Hypothalamus (tissue), 51 donors: Measurements from ENCODE around the gene USP8.
"Not testable (repeated sequence)": the region's sequence is repeated elsewhere in the genome, so short reads cannot be mapped to it uniquely, and the experiment has no call there.

Experiments used
- DNase-seq, 51 donors: peaks; one replicate each; lab custom pipeline; 2025; lab: John Stamatoyannopoulos, UW

The USP8 gene

DNA sequence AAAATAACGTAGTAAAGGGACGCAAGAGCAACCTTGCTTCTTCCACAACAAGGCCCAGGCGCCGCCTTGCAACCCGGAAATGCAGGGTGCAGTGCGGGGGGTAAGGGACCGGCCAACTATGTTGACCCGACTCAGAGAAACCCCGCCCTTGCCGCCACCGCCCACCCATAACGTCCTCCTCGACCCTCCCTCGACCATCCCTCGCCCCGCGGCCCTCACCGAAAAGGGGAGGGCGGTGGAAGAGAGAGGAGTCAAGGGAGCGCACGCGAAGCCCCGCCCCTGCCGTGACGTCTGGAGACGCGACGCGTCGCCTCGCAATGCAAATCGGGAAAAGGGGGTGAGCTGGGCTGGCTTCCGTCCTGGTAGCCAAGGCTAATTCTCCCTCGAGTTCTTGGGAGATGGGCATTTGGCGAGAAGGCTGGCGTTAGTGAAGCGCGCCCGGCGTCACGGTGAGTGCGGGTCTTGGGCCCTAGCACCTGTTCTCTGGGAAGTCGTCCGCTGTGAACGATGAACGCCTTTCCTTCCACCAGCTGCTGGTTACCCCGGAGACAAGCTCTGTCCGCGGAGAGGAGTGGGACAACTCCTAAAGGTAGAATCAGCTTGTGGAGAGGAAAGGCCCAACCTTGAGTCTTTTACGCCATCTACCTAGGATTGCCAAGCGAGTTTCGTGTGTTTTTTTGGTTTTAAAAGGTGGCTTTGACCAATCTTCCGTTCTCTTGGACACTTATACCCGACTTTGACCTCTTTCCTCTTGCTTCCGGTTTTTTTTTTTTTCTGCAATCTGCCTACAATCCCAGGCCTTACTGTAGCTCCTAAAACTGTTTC, at the start of gene USP8:
TSS of gene USP8 (plus strand) at position 340 of the 825 bp plus-strand sequence. CDS start 14,669 bp downstream, outside the sequence.
- peak; percentile 71 to 98 (median 94) for DNase-seq

GRCh38 chr15:50377867-50378751, 46.1 kb upstream of the USP8 start:
- DNase-seq, result no peak

GRCh38 chr15:50378776-50379175, 45.4 kb upstream of the USP8 start:
- no peak for DNase-seq

DNA sequence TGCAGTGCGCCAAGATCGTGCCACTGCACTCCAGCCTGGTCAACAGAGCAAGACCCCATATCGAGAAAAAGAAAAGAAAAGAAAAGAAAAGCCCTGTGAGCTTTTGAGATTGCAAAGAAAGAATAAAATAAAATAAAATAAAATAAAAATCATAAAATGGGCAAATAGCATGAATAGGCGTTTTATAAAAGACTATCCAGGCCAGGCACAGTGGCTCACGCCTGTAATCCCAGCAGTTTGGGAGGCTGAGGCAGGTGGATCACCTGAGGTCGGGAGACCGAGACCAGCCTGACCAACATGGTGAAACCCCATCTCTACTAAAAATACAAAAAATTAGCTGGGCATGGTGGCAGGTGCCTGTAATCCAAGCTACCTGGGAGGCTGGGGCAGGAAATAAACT, 44.8 kb upstream of the USP8 start:
- not testable (repeated sequence) for DNase-seq

- DNase-seq, result no peak
Measured at GRCh38 chr15:50380089-50380488, 44.1 kb upstream of the USP8 start.

DNA sequence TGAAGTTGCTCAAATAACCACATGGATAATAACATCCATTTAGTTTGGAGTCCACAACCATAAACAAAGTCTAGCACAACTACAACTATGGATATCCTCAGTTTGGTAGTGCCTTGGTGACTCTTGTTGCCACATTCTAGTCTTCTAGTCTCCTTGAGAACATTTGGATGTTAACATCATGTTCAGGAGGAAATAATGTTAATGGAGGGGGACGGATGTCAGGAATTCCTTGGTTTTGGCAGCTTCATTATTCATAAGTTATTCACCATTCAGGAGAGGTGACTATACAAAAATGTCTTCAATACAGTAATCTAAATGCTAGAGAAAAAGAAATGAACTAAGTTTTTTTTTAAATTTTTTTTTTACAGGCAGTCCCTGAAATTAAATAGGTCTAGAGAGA, 42.8 kb upstream of the USP8 start:
- no peak for DNase-seq

DNA sequence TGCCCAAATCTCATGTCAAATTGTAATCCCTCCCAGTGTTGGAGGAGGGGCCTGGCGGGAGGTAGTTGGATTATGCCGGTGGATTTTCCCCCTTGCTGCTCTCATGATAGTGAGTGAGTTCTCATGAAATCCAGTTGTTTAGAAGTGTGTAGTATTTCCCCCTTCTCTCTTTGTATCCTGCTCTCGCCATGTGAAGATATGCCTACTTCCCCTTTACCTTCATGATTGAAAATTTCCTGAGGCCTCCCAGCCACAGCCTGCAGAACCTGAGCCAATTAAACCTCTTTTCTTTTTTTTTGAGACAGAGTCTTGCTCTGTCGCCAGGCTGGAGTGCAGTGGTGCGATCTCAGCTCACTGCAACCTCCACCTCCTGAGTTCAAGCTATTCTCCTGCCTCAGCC, 41.8 kb upstream of the USP8 start:
- DNase-seq, result not testable (repeated sequence)

DNA sequence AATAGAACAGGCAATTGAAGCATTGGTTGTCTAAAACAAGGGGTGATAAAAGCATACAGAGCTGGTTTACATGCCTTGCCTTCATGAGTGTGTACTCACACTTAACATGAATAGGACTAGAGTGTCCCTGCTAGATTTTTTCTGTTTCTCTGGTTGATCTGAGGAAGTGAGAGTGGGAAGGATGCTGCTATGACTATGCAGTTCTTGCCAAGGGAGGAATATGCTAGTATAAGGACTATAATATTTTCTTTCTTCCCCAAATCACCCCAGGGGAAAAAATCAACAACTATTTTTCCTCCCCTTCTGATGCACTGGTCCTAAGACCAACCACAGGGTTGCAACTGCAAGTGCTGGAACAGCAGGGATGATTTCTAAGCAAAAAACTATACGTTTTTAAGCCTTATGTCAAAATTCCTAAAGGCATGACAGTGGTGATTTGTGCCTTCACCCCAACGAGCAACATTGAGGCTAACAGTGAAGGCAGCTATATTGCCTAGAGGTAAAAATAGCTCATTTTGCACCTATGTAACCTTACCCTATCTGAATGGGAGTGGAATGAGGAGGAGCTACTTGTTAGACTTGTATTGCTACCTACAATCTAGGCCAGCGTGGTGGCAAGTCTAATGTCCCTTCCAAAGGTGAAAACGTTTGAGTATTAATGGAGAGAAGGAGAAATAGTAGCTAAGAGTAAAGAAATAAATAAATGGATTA, 33.5 kb upstream of the USP8 start:
- no peak for DNase-seq

DNA sequence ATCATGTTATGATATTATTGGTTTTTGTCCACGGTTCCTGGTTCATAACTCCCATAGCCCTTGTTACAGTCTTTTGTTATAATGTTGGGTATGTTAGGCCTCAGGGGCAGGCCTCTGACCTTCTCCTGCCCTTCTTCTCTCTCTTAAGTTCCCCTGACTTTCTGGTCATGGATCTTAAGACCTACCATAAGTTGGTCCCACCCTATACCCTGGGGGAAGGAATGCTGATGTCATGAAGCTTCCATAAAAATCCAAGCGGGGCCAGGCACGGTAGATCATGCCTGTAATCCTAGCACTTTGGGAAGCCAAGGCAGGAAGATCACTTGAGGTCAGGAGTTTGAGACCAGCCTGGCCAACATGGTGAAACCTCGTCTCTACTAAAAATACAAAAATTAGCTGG, 32.6 kb upstream of the USP8 start:
- not testable (repeated sequence) for DNase-seq

DNA sequence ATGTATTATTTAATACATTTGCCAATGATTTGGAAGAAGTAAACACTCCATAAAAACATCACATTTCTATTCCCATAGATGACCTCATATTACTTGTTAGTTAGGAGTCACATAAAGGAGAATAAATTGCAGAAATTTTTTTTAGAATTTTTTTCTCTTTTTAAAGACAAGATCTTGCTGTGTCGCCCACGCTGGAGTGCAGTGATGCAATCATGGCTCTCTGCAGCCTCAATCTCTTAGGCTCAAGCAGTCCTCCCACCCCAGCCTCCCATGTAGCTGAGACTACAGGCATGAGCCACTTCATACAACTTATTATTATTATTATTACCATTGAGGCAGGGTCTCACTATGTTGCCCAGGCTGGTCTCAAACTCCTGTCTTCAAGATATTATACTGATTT, 12.3 kb upstream of the USP8 start:
- no peak for DNase-seq

GRCh38 chr15:50414624-50415023, 9.6 kb upstream of the USP8 start:
- DNase-seq, result no peak

GRCh38 chr15:50415752-50416404, 8.3 kb upstream of the USP8 start:
- no peak for DNase-seq

DNA sequence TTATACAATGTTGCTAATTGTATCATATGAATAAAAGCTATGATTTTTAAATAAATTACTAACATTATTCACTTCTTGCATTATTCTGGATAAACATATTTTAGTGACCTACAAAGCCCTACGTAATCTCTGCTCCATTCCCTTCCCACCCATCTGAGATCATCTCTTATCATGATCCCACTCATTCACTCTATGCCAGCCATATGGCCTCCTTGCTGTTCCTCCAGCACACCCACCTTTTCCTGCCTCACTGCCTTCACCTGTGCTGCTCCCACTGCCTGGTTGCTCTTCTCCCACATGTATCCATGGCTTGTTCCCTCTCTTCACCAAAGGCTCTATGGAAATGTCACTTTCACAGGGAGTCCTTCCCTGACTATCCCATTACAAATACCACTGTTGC, 7.3 kb upstream of the USP8 start:
- DNase-seq, result peak in 1 of 51 donors; percentile 1

- no peak for DNase-seq
Measured at GRCh38 chr15:50418041-50418583, 6.1 kb upstream of the USP8 start.

DNA sequence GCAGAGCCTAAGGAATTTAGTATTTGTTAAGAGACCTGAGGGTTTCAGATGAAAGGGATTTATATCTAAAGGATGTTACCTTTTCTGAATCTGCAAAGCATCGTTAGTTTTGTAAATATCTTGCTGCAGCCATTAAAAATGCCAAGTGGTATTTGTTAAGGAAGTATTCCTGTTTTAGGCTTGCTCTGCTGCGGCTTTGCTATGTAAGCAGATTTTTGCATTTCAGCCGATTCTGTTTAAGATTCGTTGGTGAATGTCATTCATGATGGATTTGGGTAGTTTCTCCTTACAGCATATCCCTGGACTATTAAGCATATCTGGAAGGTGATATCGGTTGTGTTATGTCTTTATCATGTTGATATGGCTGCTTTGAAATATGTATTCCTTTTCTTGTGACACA, 1.0 kb downstream of the USP8 start:
- DNase-seq, result no peak

DNA sequence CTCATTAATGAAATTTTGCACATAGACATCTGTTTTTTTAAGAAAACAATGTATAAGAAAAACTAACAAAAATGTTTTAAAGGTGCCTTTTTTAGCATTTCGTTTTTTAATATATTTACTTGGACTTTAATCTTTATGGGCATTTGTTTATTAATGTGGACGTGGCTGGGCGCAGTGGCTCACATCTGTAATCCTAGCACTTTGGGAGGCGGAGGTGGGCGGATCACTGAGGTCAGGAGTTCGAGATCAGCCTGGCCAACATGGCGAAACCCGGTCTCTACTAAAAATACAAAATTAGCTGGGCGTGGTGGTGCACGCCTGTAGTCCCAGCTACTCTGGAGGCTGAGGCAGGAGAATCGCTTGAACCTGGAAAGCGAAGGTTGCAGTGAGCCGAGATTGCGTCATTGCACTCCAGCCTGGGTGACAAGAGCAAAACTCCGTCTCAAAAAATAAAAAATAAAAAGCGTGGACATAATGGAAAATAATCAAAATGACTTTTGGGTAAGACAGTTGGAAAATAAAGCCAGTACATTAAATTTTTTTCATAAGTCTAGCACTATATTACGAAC, 1.6 kb downstream of the USP8 start:
- not testable (repeated sequence) for DNase-seq

DNA sequence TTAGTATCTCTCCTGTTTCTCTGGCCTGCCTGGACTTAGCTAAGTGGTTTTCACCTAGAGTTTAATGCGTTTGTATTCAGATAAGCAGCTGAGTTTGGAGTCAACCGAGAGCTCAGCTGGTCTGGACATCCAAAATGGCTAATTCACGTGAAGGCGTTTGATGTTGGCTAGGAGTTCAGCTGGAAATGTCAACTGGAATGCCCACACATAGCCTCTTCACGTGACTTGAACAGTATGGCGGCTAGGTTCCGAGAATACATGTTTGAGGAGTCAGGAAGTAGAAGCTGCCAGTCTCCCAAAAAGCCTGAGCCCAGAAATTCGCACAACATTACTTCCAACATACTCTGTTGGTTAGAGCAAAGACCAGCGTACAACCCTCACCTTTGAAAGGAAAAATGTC, 2.2 kb downstream of the USP8 start:
- no peak for DNase-seq

DNA sequence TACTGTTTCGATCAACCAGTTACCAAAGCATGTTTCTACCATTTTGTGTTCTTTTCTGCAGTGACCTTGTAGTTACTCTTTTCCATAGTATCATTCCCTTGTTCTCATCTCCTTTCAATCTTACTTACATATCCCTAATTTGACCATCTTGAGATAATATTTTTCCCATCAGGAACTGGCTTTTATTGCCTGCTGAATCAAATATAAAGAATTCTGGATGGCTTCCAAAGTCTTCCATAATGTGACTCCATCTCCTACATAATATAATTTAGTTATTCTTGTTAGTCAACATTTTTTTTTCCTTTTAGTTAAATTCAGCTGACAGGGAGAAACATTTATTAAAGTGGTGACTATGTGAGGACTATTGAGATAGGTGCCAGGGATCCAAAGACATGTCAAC, 7.0 kb downstream of the USP8 start:
- no peak for DNase-seq

DNA sequence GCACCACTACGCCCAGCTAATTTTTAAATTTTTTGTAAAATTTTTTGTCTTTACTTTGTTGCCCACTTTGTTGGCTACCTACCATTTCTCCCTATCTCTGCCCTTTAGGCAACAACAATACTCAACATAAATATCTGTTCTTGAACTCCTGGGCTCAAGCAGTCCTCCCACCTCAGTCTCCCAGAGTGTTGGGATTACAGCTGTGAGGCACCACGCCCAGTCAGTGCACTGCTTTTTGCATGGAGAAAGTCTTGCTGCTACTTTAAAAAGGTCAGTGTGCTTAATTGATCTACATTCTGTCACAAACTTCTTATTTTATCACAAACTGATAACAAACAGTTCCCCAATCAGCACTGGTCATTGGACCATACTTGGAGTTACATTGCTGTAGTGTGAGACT, 8.0 kb downstream of the USP8 start:
- DNase-seq, result no peak

- no peak for DNase-seq
Measured at GRCh38 chr15:50435772-50436171, 11.6 kb downstream of the USP8 start.
